OCI-LY1 (cell line): ENCODE measurements around the gene LINGO3.

ENCODE experiments used
- CTCF ChIP-seq: fragments of 200-600 bp; sonication (generic), shearing (Covaris generic); IDR thresholded peaks from 2 replicates; pipeline ENCODE4 v1.5.1; 2017; ENCODE audit warnings: mild to moderate bottlenecking, antibody characterized with exemption, low read length, moderate library complexity, mixed read lengths
- EZH2 ChIP-seq: fragments of 200-600 bp; sonication (generic), shearing (Covaris generic); IDR thresholded peaks from 2 replicates; pipeline ENCODE4 v1.8.0; 2017; ENCODE audit warnings: borderline replicate concordance, mixed run types, mild to moderate bottlenecking, antibody characterized with exemption, low read length, moderate library complexity, mixed read lengths

GRCh38 chr19:2334986-2335846, 27.3 kb upstream of the LINGO3 start:
- TF ChIP-seq CTCF (no peak), EZH2 (no peak)
